HCT116 (cell line): ENCODE results near the gene COPB1.

Experiments used
- CEBPB ChIP-seq: IDR thresholded peaks from 2 replicates; pipeline ENCODE4 v1.6.1; 2012; ENCODE audit warnings: low read depth
- ELF1 ChIP-seq: IDR thresholded peaks from 2 replicates; pipeline ENCODE4 v1.6.1; 2012; ENCODE audit warnings: low read depth, borderline replicate concordance
- EZH2phosphoT487 ChIP-seq: fragments of 200-600 bp; IDR thresholded peaks from 2 replicates; pipeline ENCODE4 v1.6.1; 2018; ENCODE audit warnings: antibody characterized with exemption, borderline replicate concordance
- TCF7L2 ChIP-seq: IDR thresholded peaks from 2 replicates; pipeline ENCODE4 v1.7.0; 2011; ENCODE audit warnings: borderline replicate concordance, inconsistent platforms; ENCODE audit not compliant: insufficient read depth, insufficient read length; ENCODE audit errors: extremely low read depth
- TF ChIP-seq, protein P1 (sequence below), 3 experiments: fragments of 200-600 bp in 1 of 3; sonication (generic) in 1 of 3; IDR thresholded peaks in 2 of 3; conservative IDR thresholded peaks in 1 of 3; 2 replicates each; pipeline ENCODE4 v1.5.1; 2012 to 2017; ENCODE audit warnings: low read depth in 2 of 3, low read length in 2 of 3, antibody characterized with exemption in 1 of 3, borderline replicate concordance in 1 of 3, control low read depth in 1 of 3, mild to moderate bottlenecking in 1 of 3, mixed read lengths in 1 of 3, mixed run types in 1 of 3, moderate library complexity in 1 of 3; ENCODE audit not compliant: insufficient read depth in 1 of 3

DNA sequence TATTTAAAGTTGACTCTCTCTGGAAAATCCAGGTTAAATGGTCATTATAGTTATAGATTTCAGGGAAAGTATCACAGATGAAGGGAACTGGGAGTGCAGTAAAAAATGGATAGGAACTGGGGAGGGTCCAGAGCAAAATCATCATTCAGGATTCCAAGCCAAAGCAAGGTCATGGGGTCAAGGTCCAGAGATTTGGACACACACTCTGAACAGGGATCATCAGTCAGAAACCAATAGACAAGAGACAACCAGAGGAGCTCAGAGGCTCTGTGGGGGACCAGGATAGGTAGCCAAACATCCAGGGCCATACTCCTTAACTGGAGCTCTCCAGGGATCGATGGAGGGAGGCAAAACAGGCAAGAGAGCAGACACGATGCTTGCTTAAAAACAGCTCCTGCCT is 47.8 kb upstream of the COPB1 start:
- TF ChIP-seq EZH2phosphoT487 = no peak
- no peak for TF ChIP-seq ELF1
- no peak for TF ChIP-seq TCF7L2
- TF ChIP-seq, protein P1, sequence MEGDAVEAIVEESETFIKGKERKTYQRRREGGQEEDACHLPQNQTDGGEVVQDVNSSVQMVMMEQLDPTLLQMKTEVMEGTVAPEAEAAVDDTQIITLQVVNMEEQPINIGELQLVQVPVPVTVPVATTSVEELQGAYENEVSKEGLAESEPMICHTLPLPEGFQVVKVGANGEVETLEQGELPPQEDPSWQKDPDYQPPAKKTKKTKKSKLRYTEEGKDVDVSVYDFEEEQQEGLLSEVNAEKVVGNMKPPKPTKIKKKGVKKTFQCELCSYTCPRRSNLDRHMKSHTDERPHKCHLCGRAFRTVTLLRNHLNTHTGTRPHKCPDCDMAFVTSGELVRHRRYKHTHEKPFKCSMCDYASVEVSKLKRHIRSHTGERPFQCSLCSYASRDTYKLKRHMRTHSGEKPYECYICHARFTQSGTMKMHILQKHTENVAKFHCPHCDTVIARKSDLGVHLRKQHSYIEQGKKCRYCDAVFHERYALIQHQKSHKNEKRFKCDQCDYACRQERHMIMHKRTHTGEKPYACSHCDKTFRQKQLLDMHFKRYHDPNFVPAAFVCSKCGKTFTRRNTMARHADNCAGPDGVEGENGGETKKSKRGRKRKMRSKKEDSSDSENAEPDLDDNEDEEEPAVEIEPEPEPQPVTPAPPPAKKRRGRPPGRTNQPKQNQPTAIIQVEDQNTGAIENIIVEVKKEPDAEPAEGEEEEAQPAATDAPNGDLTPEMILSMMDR (IDR thresholded peaks at IDR 0.05 in 2 of 3, conservative IDR thresholded peaks at IDR 0.05 in 1 of 3; ENCODE audit: borderline replicate concordance in 1 of 3, insufficient read depth in 1 of 3, low read depth in 2 of 3, low read length in 2 of 3) = no peak
- TF ChIP-seq CEBPB = no peak
